Adrenal gland (tissue), 12 donors: ENCODE measurements around the gene GFM1. TPM values are rescaled to one million over a fixed set of nuclear protein-coding genes. Genes with fewer than 3 reads are reported as not detected.

Source experiments
- DNase-seq, 7 donors: peaks; one replicate each; pipeline ENCODE4 v3.0.0-alpha.2; 2019 to 2020
- H3K27ac ChIP-seq, 5 donors: fragments of 200-600 bp; sonication (generic) in 4 of 5; 1 replicate in 3 of 5; 2 replicates in 2 of 5; pipeline versions ENCODE4 v1.5.1 to v1.8.0; 2016 to 2020; ENCODE audit warnings: mild to moderate bottlenecking in 1 of 5
- H3K27me3 ChIP-seq: fragments of 200-600 bp; 2 replicates; pipeline ENCODE4 v1.8.0; 2021
- H3K36me3 ChIP-seq, 2 donors: fragments of 200-600 bp; replicated peaks in 1 of 2; 1 replicate in 1 of 2; 2 replicates in 1 of 2; pipeline versions ENCODE4 v1.5.1 to v1.8.0; 2018 to 2022
- H3K4me1 ChIP-seq, 2 donors: fragments of 200-600 bp; replicated peaks in 1 of 2; 1 replicate in 1 of 2; 2 replicates in 1 of 2; pipeline versions ENCODE4 v1.5.1 to v1.8.0; 2018 to 2021
- H3K4me3 ChIP-seq, 4 donors: fragments of 200-600 bp; sonication (generic) in 3 of 4; one replicate each; pipeline ENCODE4 v1.5.1; 2016 to 2018
- H3K9me3 ChIP-seq, 3 donors: fragments of 200-600 bp; sonication (generic) in 1 of 3; replicated peaks in 1 of 3; 1 replicate in 2 of 3; 2 replicates in 1 of 3; pipeline versions ENCODE4 v1.5.1 to v1.8.0; 2016 to 2021
- POLR2A ChIP-seq, 2 donors: fragments of 450-650 bp; IDR thresholded peaks; one replicate each; pipeline ENCODE4 v1.6.1; 2017; ENCODE audit warnings: antibody characterized with exemption in 2 of 2, mild to moderate bottlenecking in 2 of 2, moderate library complexity in 1 of 2
- WGBS, 4 donors: extraction: QIAGEN DNeasy Blood & Tissue Kit in 2 of 4; methylation state at CpG; one replicate each; pipeline versions ENCODE4 v1.1.5 to v1.1.7; 2013 to 2017; 5-methylcytosine and 5-hydroxymethylcytosine counted together
- intact Hi-C, 2 donors: fragments of 100-400 bp; cut with DNase I; formaldehyde crosslinking; loops; one replicate each; pipeline versions ENCODE4 v1.14.1 to v1.15.0; 2022 to 2023
- polyA plus RNA-seq, 3 donors: library from polyadenylated mRNA; stranded (reverse); fragments of 200-250 nt in 2 of 3; fragments of 350-450 nt in 1 of 3; fragmentation: Illumina TruSeq in 1 of 3; extraction: RNeasy Lipid Tissue Mini Kit (QIAGEN cat#74804) in 1 of 3; gene quantifications; one replicate each; pipeline ENCODE4 v1.2.3, GENCODE V29; 2013 to 2014
- small RNA-seq, 2 donors: library from RNA; depleted of rRNA; stranded (forward); fragments of <200 nt; gene quantifications; one replicate each; pipeline ENCODE3, GENCODE V24; 2016
- total RNA-seq, 9 donors: library from RNA; depleted of rRNA in 4 of 9; stranded (reverse); fragments of >200 nt in 4 of 9; fragments of 120-200 nt in 1 of 9; fragmentation: NEBNext Ultra II Directional in 1 of 9; extraction: Animal tissue kit (Norgen Biotek cat#: 25700) in 1 of 9; gene quantifications; one replicate each; pipeline versions ENCODE4 v1.1.0 to v1.2.4, GENCODE V29; 2013 to 2023
- TF ChIP-seq, protein P1 (sequence below), 6 experiments: fragments of 450-650 bp in 4 of 6; fragments of 200-600 bp in 2 of 6; sonication (generic) in 1 of 6; IDR thresholded peaks; 1 replicate in 5 of 6; 2 replicates in 1 of 6; pipeline versions ENCODE4 v1.5.1 to v1.8.0; 2016 to 2021; ENCODE audit warnings: antibody characterized with exemption in 6 of 6, mild to moderate bottlenecking in 2 of 6, moderate library complexity in 1 of 6
- donor health status: healthy with polysubstance abuse.
- donor health status: Bipolar disorder and iron deficiency.
- donor health status: DM: yes; HTN: yes; CAD: no.
- donor health status: DM: no; HTN: no; CAD: no.
- donor health status: DM: no; HTN: no; CAD: no.
- donor health status: DM: yes; HTN: yes; CAD: no.

GFM1 gene
- total and polyA plus RNA-seq, 12 donors, result 7.3 to 112 (median 56.3) TPM

GRCh38 chr3:158738653-158739052 lies 94.3 kb downstream of the GFM1 start:
- H3K9me3 ChIP-seq, result peaks cover 0 to 9% (median 0%) of the 10 kb centered on the region in 3 donors
- 90 to 97% (median 94%) methylated on average over 6 of the region's 6 CpGs for WGBS, 4 donors
- no peaks in the 10 kb centered on the region for H3K4me1 ChIP-seq
- TF ChIP-seq POLR2A (IDR thresholded peaks at IDR 0.05), result no peak
- TF ChIP-seq, protein P1, sequence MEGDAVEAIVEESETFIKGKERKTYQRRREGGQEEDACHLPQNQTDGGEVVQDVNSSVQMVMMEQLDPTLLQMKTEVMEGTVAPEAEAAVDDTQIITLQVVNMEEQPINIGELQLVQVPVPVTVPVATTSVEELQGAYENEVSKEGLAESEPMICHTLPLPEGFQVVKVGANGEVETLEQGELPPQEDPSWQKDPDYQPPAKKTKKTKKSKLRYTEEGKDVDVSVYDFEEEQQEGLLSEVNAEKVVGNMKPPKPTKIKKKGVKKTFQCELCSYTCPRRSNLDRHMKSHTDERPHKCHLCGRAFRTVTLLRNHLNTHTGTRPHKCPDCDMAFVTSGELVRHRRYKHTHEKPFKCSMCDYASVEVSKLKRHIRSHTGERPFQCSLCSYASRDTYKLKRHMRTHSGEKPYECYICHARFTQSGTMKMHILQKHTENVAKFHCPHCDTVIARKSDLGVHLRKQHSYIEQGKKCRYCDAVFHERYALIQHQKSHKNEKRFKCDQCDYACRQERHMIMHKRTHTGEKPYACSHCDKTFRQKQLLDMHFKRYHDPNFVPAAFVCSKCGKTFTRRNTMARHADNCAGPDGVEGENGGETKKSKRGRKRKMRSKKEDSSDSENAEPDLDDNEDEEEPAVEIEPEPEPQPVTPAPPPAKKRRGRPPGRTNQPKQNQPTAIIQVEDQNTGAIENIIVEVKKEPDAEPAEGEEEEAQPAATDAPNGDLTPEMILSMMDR (IDR thresholded peaks at IDR 0.05), result no peak
- no peak overlapping the region for H3K4me3 ChIP-seq
- no peak overlapping the region for H3K27ac ChIP-seq
- DNase-seq, result no peak
- peaks cover 0 to 6% of the 10 kb centered on the region in 2 donors for H3K36me3 ChIP-seq
- H3K27me3 ChIP-seq, result no peaks in the 10 kb centered on the region
- intact Hi-C loops, result no loop called here

- H3K27ac ChIP-seq, result no peak overlapping the region
- H3K4me3 ChIP-seq, result no peak overlapping the region
- 82 to 96% (median 92%) methylated on average over 4 of the region's 4 CpGs for WGBS, 4 donors
- intact Hi-C loops, result no loop called here
- peaks cover 0 to 9% (median 0%) of the 10 kb centered on the region in 3 donors for H3K9me3 ChIP-seq
- TF ChIP-seq, protein P1 (IDR thresholded peaks at IDR 0.05), result no peak
- H3K4me1 ChIP-seq, result no peaks in the 10 kb centered on the region
- H3K36me3 ChIP-seq, result peaks cover 0 to 6% of the 10 kb centered on the region in 2 donors
- no peak for DNase-seq
- H3K27me3 ChIP-seq, result no peaks in the 10 kb centered on the region
These were observed 94.8 kb downstream of the GFM1 start for GRCh38 chr3:158739078-158739477.

- no peak for DNase-seq
- Histone ChIP-seq H3K27ac (no peak overlapping the region), H3K4me1 (no peaks in the 10 kb centered on the region), H3K9me3 (peaks cover 0 to 9% (median 0%) of the 10 kb centered on the region in 3 donors), H3K27me3 (no peaks in the 10 kb centered on the region), H3K36me3 (peaks cover 0 to 6% of the 10 kb centered on the region in 2 donors), H3K4me3 (no peak overlapping the region)
- WGBS, 4 donors, result 84 to 94% (median 86%) methylated on average over 2 to 3 of the region's 3 CpGs
- no peak for TF ChIP-seq POLR2A (IDR thresholded peaks at IDR 0.05)
- TF ChIP-seq, protein P1 (IDR thresholded peaks at IDR 0.05), result no peak
- intact Hi-C loops, result no loop called here
These were observed 95.3 kb downstream of the GFM1 start for GRCh38 chr3:158739661-158740060.

Small RNA genes lying within 50 kb of the gene (small RNA-seq; reads per million reads assigned to genes)
- 0 reads per million in 2 donors for gene AC025033.1
- gene AC080013.6, result 0 reads per million in 2 donors

Other genes with a start within 250 kb of the GFM1 start
- 10 to 100 TPM in 3 of 9 donors, 1 to 10 TPM in 6; 4.3 to 38.0 (median 7.4) TPM for gene MLF1, start 73.3 kb upstream of the GFM1 start, total RNA-seq
- gene MLF1, start 73.3 kb upstream of the GFM1 start, polyA plus RNA-seq, result 1 to 10 TPM; 3.7 to 9.0 (median 4.7) TPM
- 100 to 1,000 TPM in 1 of 9 donors, 10 to 100 TPM in 8; 20.5 to 100 (median 59.8) TPM for gene LXN, start 28.1 kb downstream of the GFM1 start, total RNA-seq
- 10 to 100 TPM; 23.5 to 60.6 (median 42.0) TPM for gene LXN, start 28.1 kb downstream of the GFM1 start, polyA plus RNA-seq
- 100 to 1,000 TPM in 2 of 9 donors, 10 to 100 TPM in 5, 1 to 10 TPM in 2; 2.1 to 204 (median 32.1) TPM for gene RARRES1, start 87.9 kb downstream of the GFM1 start, total RNA-seq
- gene RARRES1, start 87.9 kb downstream of the GFM1 start, polyA plus RNA-seq, result 10 to 100 TPM in 1 of 3 donors, 1 to 10 TPM in 2; 8.2 to 19.7 (median 9.7) TPM
- 100 to 1,000 TPM in 2 of 9 donors, 10 to 100 TPM in 7; 38.8 to 118 (median 77.3) TPM for gene MFSD1, start 157.5 kb downstream of the GFM1 start, total RNA-seq
- 10 to 100 TPM; 20.4 to 83.8 (median 25.7) TPM for gene MFSD1, start 157.5 kb downstream of the GFM1 start, polyA plus RNA-seq